GM21528 (cell line): ENCODE results near the gene TMED10.
"Not testable (repeated sequence)": the region's sequence is repeated elsewhere in the genome, so short reads cannot be mapped to it uniquely, and the experiment has no call there.

Experiments
- ATAC-seq: cut with Tn5 transposase; IDR thresholded peaks from one replicate; pipeline ENCODE4 v1.9.1; 2021; ENCODE audit warnings: mild to moderate bottlenecking, moderate library complexity; ENCODE audit not compliant: unreplicated experiment, low FRiP score

The TMED10 gene

DNA sequence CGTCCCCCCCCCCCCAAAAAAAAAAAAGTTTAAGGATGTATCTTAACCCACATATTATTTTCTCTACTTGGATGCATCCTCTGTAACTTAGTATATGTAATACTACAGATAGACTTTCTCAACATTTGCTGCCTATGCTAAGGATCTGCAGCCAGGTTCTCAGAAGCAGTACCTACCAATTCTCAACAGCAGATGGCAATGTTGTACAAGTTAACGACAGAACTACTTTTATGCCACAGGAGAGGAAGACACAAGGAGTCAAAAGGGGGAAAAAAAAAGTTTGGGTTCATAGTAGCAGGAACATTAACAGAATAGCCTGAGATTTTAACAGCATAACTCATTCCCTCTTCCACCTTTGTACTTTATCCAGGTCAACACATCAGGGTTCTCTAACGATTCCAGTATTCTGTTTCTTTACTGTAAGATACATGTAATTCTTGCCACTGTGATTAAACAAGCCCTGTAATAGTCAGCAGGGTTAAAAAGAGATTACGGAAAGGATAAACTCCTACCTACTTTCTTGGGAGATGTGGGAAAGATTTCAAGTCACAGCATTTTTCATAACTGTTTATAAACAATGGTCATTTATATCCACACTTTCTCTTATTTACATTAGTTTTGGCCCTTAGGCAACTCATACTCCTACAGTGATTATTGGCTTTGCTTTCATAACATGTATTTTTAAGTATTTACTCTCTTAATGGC lies 43.9 kb downstream of the TMED10 start:
- ATAC-seq = no peak

DNA sequence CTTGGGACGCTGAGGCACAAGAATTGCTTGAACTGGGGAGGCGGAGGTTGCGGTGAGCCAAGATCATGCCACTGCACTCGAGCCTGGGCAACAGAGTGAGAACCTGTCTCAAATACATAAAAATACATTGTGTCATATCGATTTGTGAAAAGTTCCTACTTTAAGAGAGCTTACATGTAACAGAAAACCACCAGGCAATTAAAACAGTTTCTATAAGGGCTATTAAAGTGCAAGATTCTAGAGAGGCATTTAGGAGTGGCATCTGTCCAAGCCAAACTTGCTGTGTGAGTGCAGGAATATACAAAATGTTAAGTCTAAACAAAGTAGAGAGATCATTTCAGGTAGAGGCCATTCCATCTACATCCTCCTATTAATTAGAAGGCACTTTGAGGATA lies 47.8 kb downstream of the TMED10 start:
- no peak for ATAC-seq

DNA sequence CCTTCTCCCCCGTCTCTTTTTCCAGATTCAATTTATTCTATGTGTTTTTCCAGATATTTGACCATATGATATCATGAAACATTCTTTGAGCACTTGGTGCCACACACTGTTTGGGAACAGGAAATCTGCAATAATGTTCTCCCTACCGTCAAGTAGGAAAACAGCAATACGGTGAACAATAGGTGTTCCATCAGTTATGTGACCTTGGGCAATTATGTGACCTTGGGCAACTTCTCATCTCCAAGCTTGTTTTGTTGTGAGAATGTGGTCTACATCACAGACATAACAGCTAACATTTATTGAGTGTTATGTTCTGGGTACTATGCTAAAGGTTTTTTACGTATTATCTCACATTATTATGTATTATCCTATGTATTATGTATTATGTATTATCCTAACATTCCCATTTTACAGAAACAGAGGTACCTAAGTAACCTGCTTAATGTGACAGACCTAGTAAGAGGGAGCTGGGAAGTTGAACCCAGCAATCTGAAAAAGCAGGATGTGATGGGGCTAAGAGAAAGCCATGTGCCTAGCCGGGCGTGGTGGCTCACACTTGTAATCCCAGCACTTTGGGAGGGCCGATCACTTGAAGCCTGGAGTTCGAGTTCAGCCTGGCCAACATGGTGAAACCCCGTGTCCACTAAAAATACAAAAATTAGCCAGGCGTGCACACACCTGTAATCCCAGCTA lies 48.4 kb downstream of the TMED10 start:
- ATAC-seq = no peak

DNA sequence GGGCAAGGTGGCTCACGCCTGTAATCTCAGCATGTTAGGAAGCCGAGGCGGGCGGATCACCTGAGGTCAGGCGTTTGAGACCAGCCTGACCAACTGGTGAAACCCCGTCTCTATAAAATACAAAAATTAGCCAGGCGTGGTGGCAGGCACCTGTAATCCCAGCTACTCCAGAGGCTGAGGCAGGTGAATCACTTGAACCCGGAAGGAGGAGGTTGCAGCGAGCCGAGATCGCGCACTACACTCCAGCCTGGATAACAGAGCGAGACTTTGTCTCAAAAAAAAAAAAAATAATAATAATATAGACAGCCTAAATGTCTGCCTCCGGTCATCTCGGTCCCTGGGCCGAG lies 49.0 kb downstream of the TMED10 start:
- not testable (repeated sequence) for ATAC-seq

DNA sequence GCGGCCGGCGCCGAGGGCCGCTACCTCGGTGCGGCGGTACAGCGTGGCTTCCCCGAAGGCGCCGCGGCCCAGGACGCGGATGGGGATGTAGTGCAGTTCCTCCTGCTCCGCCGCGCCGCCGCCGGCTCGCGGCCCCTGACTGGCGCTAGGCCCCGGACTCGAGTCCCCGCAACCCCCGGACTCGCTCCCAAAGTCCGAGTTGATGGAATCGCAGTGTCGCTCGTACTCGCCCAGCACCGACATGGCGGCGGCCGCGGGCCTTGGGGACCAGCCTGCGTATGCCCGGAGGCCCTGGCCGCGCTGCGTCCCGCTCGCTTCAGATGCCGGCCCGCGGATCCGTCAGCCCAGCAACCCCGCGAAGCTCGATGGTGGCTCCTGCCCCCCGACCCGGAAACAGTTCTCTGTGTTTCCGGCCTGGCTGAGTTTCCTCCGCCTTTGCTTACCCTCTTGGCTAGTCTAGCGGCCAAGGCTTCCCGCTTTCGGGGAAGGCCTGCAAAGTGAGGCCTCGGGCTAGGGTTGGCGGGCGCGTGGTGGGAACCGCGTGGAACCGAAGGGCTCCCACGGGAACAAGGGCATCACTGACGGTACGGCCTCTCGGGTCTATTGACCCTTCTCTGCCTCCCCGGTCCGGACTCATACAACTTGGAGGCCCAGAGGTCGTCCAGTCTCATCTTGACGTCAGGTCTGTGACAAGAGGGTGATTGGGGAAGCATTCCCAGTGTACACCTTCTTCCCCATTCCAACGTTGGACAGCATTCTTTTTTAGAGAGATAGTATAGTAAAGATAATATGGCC lies 49.5 kb downstream of the TMED10 start, which contains the start of gene NEK9:
NEK9 (minus strand) TSS at position 370 of the 795 bp plus-strand sequence; CDS start at position 243, 127 bp downstream.
- peak; percentile 77 for ATAC-seq

DNA sequence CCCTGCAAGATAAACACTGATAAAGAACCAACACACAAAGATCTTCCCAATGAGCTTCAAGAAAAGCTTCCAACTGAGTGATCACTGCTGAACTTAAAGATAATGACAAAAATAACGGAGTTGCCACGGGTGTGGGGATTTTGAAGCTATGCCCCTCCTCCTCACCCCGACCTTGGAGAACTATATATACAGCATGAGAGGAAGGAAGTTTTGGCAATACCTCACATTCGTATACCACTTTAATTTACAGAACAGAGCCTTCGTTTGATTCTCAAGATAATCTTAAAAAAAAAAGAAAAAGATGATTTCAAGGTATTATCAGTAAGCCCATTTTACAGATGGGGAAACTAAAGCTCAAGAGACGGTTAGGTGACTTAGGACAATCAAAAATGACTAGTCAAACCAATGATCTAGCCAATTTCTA lies 50.3 kb downstream of the TMED10 start:
- ATAC-seq = no peak

DNA sequence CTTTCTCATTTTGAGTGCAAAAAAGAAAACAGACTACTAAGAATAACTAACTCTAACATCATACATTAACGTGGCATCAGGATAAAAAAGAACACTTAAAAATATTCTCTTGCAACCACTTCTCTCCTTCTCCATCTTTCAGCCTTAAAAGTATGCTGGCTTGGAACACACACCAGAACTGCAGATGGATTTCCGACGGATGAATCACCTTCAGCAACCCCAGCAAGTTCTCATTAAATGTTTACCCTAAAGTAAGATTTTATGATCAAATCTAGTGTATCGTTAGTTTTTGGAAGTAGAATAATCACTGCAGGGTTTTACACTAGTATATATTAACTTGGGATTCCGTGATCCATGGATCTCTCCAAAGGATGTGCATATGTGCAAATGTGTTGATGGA lies 50.8 kb downstream of the TMED10 start:
- no peak for ATAC-seq

DNA sequence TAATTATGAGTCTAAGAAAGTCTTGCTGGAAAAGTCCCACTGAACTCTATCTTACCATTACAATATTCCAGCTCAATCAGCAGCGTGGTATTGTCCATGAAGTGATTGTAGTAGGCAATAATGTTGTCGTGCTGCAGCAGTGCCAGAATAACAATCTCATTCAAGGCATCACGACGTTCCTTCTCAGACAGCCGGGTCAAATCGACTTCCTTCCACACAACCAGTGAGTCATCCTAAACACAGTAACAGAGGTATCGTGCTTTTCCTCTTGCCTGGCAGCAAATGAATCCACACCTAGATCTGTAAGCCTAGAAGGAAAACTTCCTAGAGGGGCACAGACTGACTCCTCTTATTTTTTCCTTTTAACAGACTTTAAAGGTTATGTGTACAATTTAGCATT lies 52.4 kb downstream of the TMED10 start:
- ATAC-seq = no peak

DNA sequence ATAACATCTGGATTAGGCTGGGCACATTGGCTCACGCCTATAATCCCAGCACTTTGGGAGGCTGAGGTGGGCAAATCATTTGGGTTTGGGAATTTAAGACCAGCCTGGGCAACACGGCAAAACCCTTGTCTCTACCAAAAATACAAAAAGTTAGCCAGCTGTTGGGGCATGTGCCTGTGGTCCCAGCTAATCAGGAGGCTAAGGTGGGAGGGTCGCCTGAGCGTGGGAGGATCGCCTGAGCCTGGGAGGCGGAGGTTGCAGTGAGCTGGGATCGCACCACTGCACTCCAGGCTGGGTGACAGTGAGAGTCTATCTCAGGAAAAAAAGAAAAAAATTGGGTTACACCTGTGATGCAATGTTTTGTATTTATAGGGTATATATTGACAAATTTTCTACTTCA lies 54.9 kb downstream of the TMED10 start:
- no peak for ATAC-seq

DNA sequence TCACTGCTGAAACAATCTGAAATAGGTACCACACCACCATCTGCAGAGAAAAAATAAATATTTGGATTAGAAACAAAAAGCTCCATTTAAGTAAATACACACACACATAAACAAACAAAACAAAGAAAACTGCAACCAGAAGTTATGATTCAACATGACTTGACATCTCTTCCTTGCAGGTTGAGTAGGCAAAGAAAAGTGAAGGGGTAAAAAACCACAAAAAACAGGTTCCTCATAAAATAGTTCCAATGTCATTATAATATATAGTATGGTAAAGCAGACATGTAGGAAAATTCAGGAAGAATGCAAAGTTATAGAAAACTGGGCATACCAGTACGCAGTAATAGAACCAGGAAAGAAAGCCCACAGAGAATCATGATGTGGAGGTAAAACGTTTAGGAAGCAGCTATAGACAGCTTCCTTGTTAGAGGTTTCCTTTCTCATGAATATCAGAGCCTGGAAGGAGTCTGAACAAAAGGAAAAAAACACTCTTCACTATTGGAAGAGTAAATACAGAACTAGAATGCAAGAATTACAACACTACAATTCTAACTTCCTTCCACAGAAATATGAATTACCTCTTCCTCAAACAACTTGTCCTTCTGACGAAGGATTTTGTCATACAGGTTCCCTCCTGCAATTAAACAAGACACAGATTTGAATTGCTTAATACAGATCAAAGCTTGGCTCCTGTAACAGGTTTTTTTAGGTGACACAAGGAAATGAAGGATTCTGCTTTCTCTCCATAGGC lies 55.7 kb downstream of the TMED10 start:
- ATAC-seq = no peak

DNA sequence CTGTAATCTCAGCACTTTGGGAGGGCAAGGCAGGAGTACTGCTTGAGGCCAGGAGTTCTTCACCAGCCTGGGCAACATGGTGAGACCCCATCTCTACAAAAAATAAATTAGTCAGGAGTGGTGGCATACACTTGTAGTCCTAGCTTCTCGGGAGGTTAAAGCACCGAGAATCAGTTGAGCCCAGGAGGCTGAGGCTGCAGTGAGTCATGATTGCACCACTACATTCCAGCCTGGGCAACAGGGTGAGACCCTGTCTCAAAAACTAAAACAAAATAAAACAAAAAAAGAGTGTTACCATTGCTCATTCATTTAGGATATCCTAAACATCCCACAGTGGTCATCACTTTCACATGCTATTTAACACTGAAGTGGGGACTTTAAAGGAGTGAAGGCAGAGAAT lies 57.4 kb downstream of the TMED10 start:
- no peak for ATAC-seq

DNA sequence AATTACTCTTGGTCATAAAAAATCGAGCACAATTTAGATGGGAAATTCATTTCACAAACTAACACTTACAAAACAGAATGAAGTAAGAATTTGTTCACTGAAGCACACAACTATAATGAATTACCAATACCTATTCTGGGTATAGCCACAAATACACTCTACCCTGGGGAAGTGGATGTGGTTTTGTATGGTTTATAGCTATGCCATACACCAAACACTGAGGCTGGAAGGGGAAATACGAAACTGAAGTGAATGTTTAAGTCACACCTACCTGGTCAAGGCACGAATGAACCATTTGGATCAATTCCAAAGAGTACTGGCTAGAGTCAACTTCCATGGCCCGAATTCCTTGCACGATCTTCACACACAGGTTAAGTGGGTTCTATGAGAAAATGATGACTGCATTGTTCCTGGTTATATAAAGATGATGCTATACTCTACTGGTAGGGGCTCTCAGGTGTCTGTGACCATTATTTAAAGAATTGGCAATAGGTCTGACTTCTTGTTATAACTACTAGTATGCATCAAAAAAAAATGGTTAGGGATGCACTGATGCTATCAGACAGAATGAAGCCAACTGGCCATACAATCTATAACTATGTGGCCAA lies 62.4 kb downstream of the TMED10 start:
- ATAC-seq = no peak

DNA sequence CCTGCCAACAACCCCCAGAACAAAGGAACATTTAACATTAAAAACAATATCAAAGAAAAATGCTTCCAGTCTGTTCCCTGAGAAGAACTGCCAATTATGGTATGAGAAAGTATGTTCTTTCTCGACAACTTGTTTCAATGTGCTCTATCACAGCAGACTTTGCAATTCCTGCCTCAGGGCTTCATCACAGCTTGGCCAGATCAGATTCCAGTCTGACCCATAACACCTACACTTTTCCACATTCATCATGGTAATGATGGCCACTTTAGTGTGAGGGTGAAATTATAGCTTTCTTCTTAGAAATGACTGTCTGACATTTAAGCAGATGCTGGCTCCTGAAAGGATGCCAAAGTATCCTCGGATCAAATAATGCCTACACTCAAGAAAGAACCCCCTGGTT lies 66.5 kb downstream of the TMED10 start:
- no peak for ATAC-seq

DNA sequence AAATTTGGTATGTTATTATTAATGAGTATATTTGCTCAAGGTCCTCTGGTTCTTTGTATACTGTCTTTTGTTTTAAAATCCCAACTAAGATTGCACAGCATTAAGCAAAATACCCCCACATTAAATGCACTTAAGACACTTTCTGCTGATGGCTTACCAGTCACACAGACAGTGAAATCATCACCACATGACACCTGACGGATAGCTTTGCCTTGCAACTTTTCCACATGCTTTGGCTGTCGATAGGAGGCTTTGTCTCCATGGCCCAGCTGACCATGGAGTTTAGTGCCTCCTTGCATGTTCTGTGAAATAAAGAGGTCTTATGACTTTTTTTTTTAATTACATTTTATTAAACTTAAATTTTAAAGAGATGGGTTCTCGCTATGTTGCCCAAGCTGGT lies 69.2 kb downstream of the TMED10 start:
- ATAC-seq = no peak

DNA sequence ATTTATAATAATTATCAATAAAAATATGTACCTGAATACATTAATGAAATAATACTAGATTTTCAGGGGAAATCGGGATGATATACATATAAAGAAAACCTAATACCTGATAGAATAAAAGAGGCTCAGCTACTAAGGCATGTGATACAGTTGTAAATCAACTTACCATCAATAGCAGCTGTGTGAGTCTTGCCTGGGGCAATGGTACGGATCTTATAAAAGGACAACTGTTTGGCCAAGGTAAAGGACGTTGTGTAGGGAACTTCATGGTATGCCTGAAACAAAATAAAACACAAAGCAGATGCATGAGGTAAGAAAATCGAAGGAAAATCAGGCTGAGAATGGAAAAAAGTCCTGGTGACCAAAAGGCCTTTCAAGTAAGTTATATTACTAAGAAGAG lies 74.9 kb downstream of the TMED10 start:
- no peak for ATAC-seq

DNA sequence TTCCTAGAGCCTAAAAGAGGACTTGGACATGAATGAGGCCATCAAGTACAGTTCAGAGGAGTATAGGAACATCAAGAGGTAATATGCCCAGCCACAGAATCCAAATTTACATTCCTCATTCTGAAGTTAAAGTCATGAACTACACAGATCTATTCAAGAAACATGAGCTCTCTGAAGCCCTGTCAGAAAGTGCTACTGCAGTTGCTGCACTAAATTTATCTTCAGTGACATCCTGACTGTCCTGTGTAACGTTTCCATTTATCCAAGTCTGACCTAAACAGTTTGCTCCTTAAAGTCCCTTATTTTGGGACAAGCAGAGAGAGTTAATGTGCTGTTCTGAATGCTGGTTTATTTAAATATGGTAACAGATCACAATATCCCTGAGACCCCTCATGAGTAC lies 77.7 kb downstream of the TMED10 start:
- ATAC-seq = no peak

DNA sequence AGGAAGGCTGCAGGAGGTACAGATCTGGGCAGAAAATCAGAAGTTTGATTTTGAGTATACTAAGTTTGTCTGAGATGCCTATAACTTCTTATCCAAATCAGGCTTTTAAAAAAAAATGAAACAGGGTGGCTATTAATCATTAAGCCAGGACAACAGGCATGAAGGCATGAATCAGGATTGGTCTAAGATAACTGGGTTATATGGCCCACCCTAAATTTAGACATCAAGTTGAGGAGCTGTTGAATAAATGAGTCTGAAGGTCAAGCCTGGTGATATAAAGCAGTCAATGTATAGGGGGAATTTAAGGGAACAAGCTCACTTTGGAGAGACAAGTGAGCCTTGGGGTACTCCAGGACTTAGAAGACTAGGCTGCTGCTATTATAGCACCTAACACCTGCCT lies 78.2 kb downstream of the TMED10 start:
- no peak for ATAC-seq

DNA sequence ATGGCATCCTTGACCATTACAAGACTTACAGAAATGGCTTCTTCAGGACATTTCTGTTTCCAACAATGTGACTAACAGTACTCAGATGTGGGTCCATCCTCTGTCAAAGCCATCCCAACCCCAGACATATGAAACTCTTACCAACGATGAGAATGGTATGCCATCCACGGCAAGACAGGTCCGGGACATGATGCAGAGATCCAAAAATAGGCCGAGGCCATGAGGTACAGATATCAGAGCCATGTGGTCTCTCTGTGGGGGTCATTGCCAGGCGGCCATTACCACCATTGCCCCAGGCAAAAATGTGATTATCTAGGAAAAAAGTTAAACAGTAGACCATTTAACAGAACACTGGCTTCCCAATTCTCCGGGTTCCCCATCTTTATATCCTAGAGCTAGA lies 79.5 kb downstream of the TMED10 start:
- ATAC-seq = no peak

DNA sequence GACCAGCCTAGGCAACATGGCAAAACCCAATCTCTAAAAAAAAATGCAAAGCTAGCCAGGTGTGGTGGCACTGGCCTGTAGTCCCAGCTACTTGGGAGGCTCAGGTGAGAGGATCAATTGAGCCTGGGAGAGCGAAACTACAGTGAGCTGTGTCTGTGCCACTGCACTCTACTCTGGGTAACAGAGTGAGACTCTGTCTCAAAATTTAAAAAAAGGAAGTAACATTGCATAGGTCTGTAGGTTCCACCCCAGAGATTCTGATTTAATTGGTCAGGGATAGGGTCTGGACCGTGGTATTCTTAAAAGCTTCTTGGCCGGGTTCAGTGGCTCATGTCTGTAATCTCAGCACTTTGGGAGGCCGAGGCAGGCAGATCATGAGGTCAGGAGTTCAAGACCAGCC lies 80.7 kb downstream of the TMED10 start:
- ATAC-seq = no peak

DNA sequence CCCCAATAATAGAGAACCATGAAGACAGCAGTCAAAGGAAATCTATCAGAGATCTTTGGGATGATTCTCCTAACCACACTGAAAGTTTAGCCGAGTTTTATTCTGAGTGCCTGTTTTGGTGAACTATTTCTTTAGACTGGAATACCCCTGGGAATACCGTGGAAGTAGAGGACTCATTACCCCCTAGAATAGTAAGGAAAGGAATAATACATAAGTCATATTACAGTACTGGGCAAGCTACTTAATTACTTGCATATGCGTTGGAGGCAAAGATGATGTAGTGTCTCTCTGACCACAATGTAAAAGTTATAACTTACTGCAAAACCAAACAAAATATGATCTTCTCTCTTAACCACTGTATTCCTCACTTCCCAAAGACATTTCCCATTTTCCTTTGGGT lies 81.5 kb downstream of the TMED10 start:
- ATAC-seq = no peak
